Amniotic stem cell (primary cell): ENCODE data around the gene ZNF81.
"Not testable (repeated sequence)": the region's sequence is repeated elsewhere in the genome, so short reads cannot be mapped to it uniquely, and the experiment has no call there.

Experiments
- DNase-seq: peaks from one replicate; lab custom pipeline; 2025; lab: John Stamatoyannopoulos, UW

ZNF81 gene

DNA sequence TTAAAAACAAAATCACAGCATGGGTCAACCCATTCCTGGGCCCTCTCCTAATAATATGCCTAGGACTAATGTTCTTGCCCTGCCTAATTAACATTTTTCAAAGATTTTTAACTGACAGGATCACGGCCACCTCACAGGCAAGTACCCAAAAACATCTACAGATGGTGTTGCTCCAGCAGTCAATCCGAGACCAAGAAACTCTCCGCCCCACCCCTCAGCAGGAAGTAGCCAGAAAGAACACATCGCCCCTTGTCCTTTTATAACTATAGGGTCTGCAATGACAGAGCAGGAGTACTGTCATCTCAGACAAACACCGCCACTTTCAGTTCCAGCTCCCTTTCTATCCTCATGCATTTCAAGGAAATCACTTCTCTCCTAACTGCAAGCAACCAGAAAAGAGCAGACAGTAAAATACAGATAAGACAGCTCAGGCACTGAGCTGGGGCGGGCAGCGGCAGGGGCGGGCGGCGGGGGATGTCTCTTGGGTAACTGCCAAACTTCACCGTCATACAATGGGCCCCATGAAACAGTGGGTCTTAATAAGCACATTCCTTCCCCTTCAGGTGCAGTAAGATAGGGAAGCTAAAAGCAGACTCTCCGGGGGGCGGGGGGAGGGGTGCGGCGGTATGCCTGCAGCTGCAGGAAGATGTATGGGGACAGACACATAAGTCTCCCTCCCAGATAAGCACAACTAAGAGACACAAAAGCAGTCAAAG is 99.7 kb downstream of the ZNF81 start:
- DNase-seq: no peak

DNA sequence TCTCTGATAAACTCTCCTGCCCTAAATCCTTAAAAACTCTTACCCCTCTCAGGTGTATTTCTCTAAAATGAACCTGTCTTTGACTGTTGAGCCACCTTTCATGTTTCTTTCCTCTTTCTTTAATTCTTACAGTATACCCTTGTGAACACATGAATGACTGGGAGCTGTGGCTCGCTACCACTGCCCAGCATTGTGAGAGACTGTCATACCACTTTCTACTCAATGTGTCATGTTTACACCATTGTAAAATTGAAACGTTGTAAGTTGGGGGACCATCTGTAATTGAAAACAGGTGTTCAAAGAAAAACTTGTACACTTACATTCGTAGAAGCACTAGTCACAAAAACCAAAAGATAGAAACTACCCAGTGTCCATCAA is 100.2 kb downstream of the ZNF81 start:
- no peak for DNase-seq

DNA sequence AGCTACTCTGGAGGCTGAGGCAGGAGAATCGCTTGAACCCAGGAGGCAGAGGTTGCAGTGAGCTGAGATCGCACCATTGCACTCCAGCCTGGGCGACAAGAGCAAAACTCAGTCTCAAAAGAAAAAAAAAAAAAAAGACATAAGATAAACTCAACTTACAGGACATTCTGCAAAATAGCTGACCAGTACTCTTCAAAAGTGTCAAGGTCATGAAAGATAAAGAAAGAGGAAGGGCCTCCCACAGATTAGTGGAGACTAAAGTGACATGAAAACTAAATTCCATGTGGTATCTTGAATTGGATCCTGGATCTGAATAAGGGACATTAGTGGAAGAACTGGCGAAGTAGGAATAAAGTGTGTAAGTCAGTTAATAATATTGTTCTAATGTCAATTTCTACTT is 103.7 kb downstream of the ZNF81 start:
- DNase-seq: no peak

DNA sequence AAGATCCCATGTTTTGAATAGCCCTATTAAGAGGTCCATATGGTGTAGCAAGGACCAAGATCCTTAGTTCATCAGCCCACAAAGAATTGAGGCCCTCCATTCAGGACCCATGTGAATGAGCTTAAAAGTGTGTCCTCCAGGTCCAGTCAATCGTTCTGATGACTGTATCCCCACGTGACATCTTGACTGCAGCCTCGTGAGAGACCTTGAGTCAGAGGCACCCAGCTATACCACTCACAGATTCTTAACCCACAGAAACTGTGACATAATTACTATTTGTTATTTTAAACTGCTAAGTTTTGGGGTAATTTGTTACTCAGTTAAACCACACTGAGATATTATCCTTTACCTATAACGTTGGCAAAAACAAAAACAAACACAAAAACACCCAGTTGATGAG is 104.7 kb downstream of the ZNF81 start:
- no peak for DNase-seq

DNA sequence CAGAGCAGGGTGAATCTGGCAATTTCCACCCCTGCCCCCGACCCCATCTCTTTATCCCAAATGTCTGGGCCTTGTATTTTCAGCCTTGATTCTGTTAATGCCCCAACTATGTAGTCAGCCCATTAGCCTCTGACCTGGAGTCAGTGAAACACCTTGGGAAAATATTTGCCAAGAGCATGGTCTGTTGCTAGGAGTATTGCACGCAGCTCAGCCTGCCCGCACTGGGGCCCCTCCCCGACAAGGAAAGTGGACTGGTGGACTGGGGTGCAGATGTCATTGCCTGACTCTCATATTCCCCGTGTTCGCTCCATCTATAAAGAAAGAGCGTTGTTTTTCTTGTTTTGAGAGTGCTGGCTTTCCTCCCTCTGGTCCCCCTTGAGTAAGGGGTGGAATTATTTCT is 118.6 kb downstream of the ZNF81 start:
- not testable (repeated sequence) for DNase-seq

DNA sequence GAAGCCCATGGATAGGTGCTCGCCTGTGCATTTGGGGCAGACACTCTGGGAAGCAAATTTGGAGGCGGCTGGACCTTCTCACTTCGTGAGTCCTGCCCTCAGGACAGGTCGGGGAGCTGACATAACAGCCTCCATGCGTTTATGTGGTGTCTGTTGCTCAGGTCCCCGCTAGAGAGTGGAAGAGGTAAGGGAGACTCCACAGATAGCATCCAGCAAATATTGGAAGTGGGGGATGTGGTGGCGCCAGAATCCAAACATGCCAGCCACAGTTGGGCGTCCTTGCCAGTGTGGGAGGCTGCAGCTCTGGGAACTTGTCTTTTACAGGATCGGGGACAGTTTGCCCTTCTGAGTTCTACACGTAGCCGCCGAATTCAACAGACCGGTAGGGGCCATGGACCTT is 119.3 kb downstream of the ZNF81 start:
- no peak for DNase-seq

DNA sequence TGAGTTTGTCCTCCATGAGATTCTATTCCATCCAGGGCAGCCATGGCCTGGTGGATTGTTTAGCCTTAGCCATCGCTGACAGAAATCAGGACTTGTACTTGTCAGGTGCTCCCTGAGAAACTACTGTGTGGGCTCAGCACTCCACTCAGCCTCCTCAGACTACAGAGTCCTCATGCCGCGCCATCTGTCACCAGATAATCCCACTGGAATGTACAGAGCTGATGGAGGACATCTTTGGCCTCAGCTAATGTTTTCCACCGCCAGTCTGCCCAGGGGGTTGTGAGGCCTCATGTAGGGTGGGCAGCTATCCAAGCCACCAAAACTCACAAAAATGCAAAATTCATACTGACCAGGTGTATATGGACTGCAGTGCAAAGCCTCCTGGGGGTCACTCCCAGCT is 121.5 kb downstream of the ZNF81 start:
- DNase-seq: not testable (repeated sequence)

DNA sequence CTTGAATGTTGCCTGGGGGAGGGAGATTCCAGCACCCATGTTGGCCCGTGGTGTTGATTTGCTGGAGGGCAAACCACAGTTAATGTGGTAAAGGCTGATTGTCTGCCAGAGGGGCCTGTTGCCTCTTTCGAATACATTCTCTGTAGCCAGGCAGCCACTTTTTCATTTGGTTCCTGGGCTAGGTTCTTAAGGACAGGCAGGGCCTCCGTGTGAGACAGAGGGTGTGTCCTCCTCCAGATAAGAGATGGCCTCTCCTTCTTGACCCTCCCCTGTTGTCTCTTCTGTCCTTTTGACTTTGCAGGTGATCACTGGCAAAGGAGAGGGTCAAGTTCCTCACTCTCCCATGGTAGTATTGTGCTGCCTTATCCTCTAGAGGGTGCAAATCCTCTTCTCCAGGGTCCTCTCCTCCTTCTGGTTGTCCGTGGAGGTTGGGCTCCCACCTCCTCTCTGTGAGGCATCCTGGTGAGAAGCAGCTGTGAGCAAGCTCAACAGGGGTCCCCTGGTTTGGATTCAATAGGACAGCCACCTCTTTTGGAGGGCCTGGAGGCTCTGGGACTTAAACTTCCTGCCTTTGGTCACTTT is 122.2 kb downstream of the ZNF81 start:
- DNase-seq: no peak

DNA sequence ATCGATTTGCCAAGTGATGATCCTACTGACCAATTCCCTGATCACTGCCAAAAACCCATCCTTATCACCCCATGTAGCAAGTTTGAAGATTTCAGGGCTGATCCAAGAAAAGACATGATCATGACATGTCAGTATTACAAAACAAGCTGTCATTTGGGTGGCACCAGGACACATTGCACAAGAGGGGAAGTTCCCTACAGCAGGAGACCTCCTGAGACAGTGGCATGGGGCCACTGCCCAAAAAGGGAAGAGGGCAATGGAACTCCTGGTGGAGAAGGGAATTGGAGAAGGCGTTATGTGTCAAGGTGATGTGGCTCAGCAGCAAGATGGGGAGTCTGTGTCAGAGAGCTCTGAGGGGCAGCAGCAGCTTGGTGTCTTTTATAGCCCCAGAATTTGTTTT is 123.7 kb downstream of the ZNF81 start:
- no peak for DNase-seq

DNA sequence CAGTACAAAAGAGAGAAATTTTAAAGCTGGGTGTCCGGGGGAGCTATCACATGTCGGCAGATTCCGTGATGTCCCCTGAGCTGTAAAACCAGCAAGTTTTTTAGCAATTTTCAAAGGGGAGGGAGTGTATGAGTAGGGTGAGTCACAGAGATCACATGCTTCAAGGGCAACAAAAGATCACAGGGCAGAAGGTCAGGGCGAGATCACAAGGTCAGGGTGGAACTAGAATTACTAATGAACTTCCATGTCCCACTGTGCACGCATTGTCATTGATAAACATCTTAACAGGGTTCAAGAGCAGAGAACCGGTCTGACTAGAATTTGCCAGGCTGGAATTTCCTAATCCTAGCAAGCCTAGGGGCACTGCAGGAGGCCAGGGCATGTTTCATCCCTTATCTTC is 125.1 kb downstream of the ZNF81 start:
- not testable (repeated sequence) for DNase-seq

DNA sequence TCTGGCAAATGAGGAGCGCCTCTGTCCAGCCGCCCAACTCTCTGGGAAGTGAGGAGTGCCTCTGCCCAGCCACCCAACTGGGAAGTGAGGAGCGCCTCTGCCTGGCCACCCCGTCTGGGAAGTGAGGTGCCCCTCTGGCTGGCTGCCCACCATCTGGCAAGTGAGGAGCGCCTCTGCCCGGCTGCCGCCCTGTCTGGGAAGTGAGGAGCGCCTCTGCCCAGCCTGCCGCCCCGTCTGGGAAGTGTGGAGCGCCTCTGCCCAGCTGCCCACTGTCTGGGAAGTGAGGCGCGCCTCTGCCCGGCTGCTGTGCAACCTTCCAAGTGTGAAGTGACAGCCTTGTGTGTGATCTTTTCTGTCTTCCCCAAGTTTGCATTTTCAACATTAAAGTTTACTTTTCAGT is 128.8 kb downstream of the ZNF81 start:
- DNase-seq: not testable (repeated sequence)
